Measurements from ENCODE around the gene FUT7. TPM values are rescaled to one million over a fixed set of nuclear protein-coding genes. Genes with fewer than 3 reads are reported as not detected.

The FUT7 gene
- total and polyA plus RNA-seq, 2 of the 13 experiments (the other 11 are each of a cell fraction or from before 2014, with no cell fraction given), result 0.05 TPM; not detected in 1

DNA sequence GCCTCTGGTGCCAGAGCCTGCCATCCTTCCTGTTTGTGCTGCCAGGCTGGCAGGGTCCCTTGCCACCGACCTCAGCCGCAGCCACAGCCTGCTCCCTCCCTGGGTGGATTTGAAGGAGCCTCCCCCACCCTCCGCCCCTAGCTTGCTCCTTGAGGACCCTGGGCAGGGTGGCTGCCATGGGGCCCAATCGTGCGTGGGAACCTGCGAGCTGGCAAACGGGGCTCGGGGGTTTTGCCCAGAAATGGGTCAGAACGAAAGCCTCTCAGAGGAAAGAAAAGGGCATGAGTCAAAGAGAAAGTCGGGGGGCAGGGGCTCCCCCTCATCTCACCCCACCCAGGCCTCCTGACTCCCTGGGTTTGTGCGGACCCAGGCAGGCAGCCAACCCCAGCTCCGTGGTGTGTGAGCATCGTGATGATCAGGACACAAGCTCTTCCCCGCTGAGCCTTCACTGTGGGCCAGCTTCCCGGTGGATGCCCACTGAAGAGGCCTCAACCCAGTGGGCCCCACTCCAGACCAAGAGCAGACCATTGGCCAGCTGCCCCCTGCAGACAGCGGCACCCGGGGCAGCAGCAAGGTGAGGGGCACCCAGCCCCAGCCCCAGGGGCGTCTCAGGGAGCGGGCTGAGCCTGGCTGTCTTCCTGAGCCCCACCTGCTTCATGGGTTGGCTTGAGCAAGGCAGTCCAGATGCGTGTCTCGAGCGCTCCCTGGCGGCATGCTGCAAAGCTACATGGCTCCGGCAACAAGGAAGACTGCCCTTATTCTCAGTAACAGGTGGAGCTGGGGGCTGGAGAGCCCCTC is 3.0 kb upstream of the FUT7 start (continued):
- TF ChIP-seq ZNF260 (CRISPR knock-in tag; IDR thresholded peaks at IDR 0.05; ENCODE audit: borderline replicate concordance, low read depth) (no peak), HIVEP1 (CRISPR knock-in tag; IDR thresholded peaks at IDR 0.05) (no peak), ZNF230 (CRISPR knock-in tag; IDR thresholded peaks at IDR 0.05) (no peak), RBAK (CRISPR knock-in tag; IDR thresholded peaks at IDR 0.05) (no peak), ARNT (IDR thresholded peaks at IDR 0.05) (no peak), ZBTB20 (CRISPR knock-in tag; IDR thresholded peaks at IDR 0.05; ENCODE audit: borderline replicate concordance, low read depth) (0 out of 2 replicates have a peak, but pooled peaks have one; percentile 37), KLF13 (CRISPR knock-in tag; IDR thresholded peaks at IDR 0.05) (no peak), ZNF724P (CRISPR knock-in tag; IDR thresholded peaks at IDR 0.05; ENCODE audit: borderline replicate concordance) (no peak), MYC (CRISPR knock-in tag; IDR thresholded peaks at IDR 0.05; ENCODE audit: borderline replicate concordance) (peak; percentile 29; the same call in 1 of the 2 replicates), TARDBP (CRISPR knock-in tag; IDR thresholded peaks at IDR 0.05) (no peak), SAP130 (CRISPR knock-in tag; IDR thresholded peaks at IDR 0.05; ENCODE audit: low read depth) (peak; percentile 36), SIN3A (IDR thresholded peaks at IDR 0.05; ENCODE audit: borderline replicate concordance, low read depth, low read length) (no peak), SP2 (CRISPR knock-in tag; IDR thresholded peaks at IDR 0.05) (no peak; the same call in 1 of the 2 replicates), ZNF564 (CRISPR knock-in tag; IDR thresholded peaks at IDR 0.05) (no peak), FOXA1 (IDR thresholded peaks at IDR 0.05) (no peak), FOXA1 (CRISPR knock-in tag; IDR thresholded peaks at IDR 0.05) (peak; percentile 17; the same call in 1 of the 2 replicates), WIZ (CRISPR knock-in tag; IDR thresholded peaks at IDR 0.05) (no peak), ZNF431 (CRISPR knock-in tag; IDR thresholded peaks at IDR 0.05; ENCODE audit: borderline replicate concordance, low read depth) (no peak), ZNF10 (CRISPR knock-in tag; IDR thresholded peaks at IDR 0.05; ENCODE audit: borderline replicate concordance, low read depth) (no peak), RAD21 (CRISPR knock-in tag; IDR thresholded peaks at IDR 0.05) (peak; percentile 91)
- TF ChIP-seq, protein P1, sequence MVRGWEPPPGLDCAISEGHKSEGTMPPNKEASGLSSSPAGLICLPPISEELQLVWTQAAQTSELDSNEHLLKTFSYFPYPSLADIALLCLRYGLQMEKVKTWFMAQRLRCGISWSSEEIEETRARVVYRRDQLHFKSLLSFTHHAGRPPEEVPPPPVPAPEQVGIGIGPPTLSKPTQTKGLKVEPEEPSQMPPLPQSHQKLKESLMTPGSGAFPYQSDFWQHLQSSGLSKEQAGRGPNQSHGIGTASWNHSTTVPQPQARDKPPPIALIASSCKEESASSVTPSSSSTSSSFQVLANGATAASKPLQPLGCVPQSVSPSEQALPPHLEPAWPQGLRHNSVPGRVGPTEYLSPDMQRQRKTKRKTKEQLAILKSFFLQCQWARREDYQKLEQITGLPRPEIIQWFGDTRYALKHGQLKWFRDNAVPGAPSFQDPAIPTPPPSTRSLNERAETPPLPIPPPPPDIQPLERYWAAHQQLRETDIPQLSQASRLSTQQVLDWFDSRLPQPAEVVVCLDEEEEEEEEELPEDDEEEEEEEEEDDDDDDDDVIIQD (CRISPR knock-in tag; IDR thresholded peaks at IDR 0.05; ENCODE audit: low read depth), result no peak
- TF ChIP-seq, protein P2, sequence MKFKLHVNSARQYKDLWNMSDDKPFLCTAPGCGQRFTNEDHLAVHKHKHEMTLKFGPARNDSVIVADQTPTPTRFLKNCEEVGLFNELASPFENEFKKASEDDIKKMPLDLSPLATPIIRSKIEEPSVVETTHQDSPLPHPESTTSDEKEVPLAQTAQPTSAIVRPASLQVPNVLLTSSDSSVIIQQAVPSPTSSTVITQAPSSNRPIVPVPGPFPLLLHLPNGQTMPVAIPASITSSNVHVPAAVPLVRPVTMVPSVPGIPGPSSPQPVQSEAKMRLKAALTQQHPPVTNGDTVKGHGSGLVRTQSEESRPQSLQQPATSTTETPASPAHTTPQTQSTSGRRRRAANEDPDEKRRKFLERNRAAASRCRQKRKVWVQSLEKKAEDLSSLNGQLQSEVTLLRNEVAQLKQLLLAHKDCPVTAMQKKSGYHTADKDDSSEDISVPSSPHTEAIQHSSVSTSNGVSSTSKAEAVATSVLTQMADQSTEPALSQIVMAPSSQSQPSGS (CRISPR knock-in tag; IDR thresholded peaks at IDR 0.05), result peak; percentile 59; the same call in 1 of the 2 replicates
- TF ChIP-seq, protein P3, sequence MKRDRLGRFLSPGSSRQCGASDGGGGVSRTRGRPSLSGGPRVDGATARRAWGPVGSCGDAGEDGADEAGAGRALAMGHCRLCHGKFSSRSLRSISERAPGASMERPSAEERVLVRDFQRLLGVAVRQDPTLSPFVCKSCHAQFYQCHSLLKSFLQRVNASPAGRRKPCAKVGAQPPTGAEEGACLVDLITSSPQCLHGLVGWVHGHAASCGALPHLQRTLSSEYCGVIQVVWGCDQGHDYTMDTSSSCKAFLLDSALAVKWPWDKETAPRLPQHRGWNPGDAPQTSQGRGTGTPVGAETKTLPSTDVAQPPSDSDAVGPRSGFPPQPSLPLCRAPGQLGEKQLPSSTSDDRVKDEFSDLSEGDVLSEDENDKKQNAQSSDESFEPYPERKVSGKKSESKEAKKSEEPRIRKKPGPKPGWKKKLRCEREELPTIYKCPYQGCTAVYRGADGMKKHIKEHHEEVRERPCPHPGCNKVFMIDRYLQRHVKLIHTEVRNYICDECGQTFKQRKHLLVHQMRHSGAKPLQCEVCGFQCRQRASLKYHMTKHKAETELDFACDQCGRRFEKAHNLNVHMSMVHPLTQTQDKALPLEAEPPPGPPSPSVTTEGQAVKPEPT (CRISPR knock-in tag; IDR thresholded peaks at IDR 0.05; ENCODE audit: low read depth), result 0 out of 2 replicates have a peak, but pooled peaks have one; percentile 40
- TF ChIP-seq, protein P4, sequence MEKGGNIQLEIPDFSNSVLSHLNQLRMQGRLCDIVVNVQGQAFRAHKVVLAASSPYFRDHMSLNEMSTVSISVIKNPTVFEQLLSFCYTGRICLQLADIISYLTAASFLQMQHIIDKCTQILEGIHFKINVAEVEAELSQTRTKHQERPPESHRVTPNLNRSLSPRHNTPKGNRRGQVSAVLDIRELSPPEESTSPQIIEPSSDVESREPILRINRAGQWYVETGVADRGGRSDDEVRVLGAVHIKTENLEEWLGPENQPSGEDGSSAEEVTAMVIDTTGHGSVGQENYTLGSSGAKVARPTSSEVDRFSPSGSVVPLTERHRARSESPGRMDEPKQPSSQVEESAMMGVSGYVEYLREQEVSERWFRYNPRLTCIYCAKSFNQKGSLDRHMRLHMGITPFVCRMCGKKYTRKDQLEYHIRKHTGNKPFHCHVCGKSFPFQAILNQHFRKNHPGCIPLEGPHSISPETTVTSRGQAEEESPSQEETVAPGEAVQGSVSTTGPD (CRISPR knock-in tag; IDR thresholded peaks at IDR 0.05), result no peak
